Measurements from ENCODE around the gene SLX9.

Gene SLX9

DNA sequence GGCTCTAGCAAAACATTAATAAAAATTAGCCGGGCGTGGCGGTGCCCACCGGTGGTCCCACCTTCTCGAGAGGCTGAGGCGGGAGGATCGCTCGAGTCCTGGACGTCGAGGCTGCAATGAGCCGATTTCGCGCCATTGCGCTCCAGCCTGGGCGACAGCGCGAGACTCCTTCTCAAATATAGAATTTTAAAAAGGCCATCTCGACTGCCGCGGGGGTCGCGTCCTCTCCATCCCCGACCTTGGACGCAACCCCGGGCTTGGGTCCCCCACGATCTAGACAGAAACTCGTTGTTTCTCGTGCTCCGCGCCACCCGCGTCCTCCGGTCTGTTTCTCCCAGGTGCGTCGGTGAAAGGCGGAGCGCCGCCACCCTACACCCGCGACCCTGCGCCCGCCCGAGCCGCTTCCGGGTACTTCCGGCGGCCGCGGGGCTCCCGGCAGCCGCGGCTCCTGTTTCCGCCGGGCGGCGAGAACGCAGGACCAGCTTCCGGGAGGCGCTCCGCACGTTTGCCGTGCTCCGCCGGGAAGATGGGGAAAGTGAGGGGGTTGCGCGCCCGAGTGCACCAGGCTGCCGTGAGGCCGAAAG lies at the start of gene SLX9:
SLX9 (plus strand) TSS at position 498 of the 584 bp plus-strand sequence; CDS start at position 527, 29 bp downstream.
- peak; percentile 76 for DNase-seq

DNA sequence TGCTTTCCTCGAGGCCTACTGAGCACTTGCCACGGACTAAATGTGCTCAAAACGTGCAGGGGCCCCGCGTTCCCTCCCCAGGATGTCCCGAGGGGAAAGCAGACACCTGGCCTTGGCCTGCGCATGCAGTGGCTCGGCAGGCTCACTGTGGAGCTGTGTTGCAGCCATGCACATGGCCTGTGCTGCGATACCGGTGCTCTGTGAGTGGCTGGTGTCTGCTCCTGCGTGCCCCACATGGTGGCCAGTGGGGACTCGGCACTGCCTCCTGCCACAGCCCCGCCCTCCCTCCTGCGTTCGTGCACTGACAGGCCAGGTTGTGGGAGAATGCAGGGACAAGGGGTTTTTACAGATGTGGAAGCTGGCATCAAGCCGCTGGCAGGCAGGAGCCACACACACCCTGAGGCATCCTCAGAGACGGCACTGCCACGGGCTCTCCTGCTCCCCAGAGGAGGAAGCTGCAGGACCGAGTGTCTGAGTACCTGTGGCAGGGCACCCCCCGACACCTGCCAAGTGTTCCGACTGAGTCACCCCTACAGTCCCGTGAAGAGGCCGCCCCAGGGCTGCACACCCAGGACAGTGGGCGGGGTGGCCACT lies 49.4 kb upstream of the SLX9 start:
- no peak for DNase-seq

DNA sequence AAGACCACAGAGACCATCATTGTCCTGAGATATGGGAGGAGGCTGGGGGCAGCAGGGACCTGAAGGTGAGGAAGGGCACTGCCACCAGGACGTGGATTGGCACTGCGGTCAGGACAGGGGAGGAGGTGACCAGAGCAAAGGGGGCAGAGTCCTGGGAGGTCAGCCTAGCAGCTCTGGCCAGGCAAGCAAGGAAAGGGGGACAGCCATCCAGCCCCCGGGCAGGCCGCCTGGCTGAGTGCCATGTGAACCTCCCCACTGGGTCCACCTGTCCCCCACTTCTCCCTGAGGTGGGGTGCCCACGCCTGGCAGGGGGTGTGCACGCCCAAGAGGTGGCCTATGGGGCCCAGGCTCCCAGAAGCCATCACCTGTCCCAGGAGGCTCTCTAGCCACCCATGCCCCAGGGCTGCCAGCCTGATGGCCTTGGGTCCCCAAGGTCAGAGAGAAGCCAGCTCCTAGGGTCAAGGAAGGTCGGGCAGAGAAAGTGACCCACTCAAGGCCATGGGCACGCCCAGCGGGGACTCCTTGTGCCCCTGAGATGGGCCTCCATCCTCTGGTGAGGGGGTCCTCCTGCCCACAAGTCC lies 48.8 kb upstream of the SLX9 start:
- DNase-seq: no peak

GRCh38 chr21:44891631-44892031 lies 48.2 kb upstream of the SLX9 start:
- DNase-seq: no peak

GRCh38 chr21:44892095-44892494 lies 47.7 kb upstream of the SLX9 start:
- DNase-seq: no peak

- DNase-seq: no peak
These were observed 47.1 kb upstream of the SLX9 start for GRCh38 chr21:44892536-44893277.

DNA sequence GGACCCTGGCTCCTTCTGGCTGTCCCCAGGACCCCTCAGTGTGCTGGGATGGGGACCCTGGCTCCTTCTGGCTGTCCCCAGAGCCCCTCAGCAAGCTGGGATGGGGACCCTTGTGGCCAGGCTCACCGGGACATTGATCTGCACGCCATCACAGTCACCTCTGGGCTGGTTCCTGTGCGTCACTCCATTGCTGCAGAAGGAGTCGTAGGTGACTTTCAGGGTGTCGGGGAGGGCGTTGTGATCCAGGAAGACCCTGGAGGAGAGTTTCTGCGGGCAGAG lies 46.6 kb upstream of the SLX9 start:
- no peak for DNase-seq

GRCh38 chr21:44893948-44894656 lies 45.7 kb upstream of the SLX9 start:
- DNase-seq: no peak

DNA sequence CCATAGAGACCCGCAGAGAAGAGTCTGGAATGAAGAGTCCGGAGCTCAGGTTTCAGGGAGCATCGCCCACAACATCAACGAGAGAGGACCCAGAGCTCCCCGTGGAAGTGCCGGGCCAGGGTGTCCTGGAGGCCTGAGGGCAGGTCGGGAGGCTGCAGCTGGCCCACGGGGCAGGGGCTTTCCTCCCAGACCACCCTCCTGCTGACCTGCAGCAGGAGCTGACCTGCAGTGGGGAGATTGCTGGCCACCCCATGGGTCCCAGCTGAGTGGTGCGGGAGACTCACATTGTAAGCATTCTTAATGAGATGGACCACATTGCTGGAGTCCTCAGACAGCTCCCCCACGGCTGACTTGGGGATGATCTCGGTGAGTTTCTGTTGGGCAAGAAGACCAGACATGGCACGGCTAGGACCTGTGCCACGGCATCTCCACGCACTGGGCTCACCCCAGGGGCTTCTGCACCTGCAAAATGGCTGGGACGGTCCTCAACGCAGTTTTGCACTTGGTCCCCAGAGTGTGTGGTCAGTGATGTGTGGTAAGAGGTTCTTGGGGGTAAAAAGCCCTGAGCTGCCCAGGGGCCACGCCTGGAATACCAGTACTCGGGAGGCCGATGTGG lies 45.0 kb upstream of the SLX9 start:
- DNase-seq: no peak

DNA sequence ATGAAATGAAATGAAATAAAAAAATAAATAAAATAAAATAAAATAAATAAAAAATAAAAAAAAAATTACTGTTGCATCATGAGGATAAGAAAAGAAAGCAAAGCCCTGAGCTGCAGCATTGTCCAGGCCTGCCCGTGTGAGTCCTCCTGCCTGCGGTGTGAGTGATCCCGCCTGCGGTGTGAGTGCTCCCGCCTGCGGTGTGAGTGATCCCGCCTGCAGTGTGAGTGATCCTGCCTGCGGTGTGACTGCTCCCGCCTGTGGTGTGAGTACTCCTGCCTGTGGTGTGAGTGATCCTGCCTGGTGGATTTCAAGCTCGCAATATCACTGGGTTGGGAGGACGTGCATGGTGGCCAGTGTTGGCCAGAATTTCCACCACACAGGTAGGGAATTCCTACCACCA lies 44.0 kb upstream of the SLX9 start:
- no peak for DNase-seq

DNA sequence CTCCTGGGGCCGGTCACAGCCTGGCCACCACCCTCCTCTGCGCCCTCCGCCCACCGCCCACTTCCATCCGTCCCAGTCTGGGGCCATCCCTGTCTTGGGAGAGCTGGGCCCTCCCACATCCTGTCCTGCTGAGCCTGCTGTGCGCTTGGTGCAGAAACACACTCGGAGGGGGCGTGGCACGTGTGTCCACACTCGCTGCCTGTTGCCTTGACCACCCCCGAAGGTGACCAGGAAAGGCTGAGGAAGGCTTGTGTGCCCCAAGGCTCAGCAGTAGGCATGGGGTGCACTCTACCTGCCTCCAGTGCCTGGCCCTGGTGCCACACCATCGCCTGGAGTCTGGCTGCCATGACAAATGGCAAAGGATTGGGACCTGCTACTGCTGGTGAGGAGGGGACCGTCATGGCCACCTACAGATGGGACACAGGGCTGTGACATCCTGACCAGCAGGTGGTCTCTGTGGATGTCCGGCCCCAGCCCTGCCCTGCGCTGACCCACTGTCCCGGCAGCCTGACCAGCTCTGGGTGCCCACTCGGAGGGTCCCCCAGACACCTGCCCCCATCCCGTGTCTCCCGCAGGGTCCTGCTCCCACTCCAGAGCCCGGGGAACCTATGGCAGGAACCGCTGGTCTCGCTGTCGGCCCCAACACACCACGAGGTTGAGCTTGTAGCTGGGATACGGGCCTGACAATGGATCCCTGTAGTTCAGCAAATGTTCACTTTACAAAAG lies 43.1 kb upstream of the SLX9 start:
- no peak for DNase-seq

DNA sequence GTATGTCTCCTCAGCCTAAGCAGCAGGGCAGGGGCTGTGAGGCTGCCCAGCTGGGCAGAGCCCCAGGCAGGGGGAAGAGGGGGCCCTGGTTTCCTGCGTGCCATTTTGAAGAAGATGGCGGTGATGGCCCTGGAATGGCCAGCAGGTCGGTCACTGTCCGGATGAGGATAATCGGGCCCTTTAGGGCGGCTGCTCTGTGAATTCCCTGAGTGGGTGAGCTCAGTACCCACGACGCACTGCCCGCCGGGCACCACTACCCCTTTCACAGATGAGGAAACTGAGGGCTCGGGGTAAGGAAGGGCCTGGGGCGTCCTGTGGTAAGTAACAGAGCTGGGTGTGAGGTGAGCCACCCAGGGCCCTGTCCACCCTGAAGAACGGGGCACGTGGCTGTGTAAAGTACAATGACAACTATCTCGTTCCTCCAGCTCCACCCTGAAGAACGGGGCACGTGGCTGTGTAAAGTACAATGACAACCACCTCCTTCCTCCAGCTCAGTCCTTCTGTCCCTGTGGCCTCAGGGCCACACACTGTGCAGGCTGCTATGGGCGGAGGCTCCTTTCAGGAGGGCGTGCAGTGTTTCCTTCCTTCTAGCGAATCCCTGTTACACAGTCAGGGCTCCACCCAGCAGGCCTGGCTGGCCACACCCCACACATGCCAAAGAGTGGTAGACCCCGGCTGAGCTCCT lies 42.4 kb upstream of the SLX9 start:
- DNase-seq: no peak

DNA sequence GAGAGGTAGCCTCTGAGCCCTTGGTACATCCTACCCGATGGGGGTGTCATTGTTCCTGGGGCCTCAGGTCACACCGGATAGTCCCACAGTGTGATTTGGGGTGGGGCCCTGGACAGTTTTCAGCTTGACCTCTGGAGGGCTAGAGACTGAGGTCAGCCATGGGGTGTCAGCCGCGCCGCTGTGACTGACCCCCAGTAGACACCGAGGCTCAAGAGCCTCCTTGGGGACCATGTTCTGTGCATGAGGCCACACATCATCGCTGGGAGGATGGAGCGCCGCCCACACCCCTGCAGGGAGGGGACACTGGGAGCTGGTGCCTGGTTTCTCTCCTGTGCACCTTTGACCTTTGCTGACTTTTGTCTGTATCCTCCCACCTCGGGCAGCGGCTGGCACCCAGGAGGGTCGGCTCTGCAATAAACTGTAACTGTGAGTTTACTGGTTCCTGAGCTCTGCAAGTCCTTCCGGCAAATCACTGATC lies 41.8 kb upstream of the SLX9 start:
- DNase-seq: no peak

- no peak for DNase-seq
These were observed 40.7 kb upstream of the SLX9 start for GRCh38 chr21:44898851-44899767.

GRCh38 chr21:44899768-44900558 lies 39.9 kb upstream of the SLX9 start:
- DNase-seq: no peak

GRCh38 chr21:44900559-44901251 lies 39.1 kb upstream of the SLX9 start:
- DNase-seq: no peak

DNA sequence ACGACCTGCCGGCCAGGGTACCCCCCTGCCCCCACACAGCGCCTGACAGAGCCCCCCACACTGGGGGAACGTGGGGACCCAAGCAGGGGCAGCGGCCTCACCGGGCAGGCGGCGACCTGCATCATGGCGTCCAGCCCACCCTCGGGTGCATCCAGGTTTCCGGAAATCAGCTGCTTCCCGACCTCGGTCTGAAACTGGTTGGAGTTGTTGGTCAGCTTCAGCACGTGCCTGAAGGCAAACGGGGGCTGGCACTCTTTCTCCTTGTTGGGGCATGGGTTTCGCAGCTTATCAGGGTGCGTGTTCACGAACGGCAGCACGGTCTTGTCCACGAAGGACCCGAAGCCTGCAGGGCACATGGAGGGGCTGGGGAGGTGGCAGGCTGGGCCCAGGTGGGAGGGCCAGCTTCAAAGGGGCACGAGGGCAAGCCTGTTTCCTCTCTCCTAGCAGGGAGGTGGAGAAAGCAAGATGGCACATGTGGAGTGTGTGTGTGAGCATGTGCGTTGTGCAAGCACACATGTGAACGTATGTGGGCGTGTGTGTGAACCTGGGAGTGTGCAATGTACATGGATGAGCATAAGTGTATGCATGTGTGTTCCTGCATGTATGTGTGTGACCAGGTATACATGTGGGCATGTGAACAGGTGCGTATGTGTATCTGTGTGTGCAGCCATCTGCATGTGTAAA lies 38.3 kb upstream of the SLX9 start:
- DNase-seq: no peak

GRCh38 chr21:44902268-44903049 lies 37.4 kb upstream of the SLX9 start:
- DNase-seq: no peak

Measured in fibroblast of upper back skin (primary cell).